Measurements from ENCODE around the gene ZWILCH. TPM values are rescaled to one million over a fixed set of nuclear protein-coding genes. Genes with fewer than 3 reads are reported as not detected.

Gene ZWILCH
- total and polyA plus RNA-seq, 9 of the 15 experiments (the other 6 are each of a cell fraction or from before 2014, with no cell fraction given): 32.8 to 94.2 (median 52.1) TPM

GRCh38 chr15:66587749-66588148 is 82.6 kb downstream of the ZWILCH start:
- FAIRE-seq: no peak
- CTCF ChIA-PET (ENCODE audit: low intra/inter-chr PET ratio): interaction anchor here (0.6 kb wide), 1 partner anchor 1161 kb away, joined by 4 read pairs; no protein-coding TSS in a partner anchor

More at GRCh38 chr15:66587749-66588148, 82.6 kb downstream of the ZWILCH start:
- DNase-seq (ENCODE audit: extremely low read depth in 1 of 4, low spot score in 3 of 4) (no peak), ATAC-seq (no peak)
- peaks cover 90% of the 10 kb centered on the region for H3K79me2 ChIP-seq (ENCODE audit: control insufficient read depth, insufficient read depth, low read length)
- H3K4me1 ChIP-seq (replicated peaks in 1 of 2; ENCODE audit: control insufficient read depth in 2 of 2, insufficient read depth in 2 of 2, low read length in 2 of 2): peaks cover 50 to 57% of the 10 kb centered on the region in 2 experiments
- in situ Hi-C loops (cut with MboI) (no loop called here), intact Hi-C loops (cut with micrococcal nuclease) (loop anchor here (5.0 kb wide), 1 partner anchor 265 kb away; no protein-coding TSS in a partner anchor)
- peak overlapping the region in 1 of 2 experiments; percentile 8; a peak in 1 of 4 replicates for H3K9ac ChIP-seq (ENCODE audit: insufficient read depth in 1 of 2, low read depth in 2 of 2, low read length in 2 of 2)
- peaks cover 81% of the 10 kb centered on the region for H3K36me3 ChIP-seq (ENCODE audit: control insufficient read depth, insufficient read depth, low read length)
- H3K27ac ChIP-seq (ENCODE audit: extremely low read depth, low read depth, low read length): peak overlapping the region; percentile 38; the same call in 1 of the 3 replicates
- no peak overlapping the region for H3K4me3 ChIP-seq
- peaks cover 76% of the 10 kb centered on the region for H4K20me1 ChIP-seq (replicated peaks; ENCODE audit: control insufficient read depth, insufficient read depth, low read length)
- peak overlapping the region; percentile 26; the same call in 1 of the 2 replicates for H3K4me2 ChIP-seq (ENCODE audit: insufficient read depth, low read length)
- H3K9me1 ChIP-seq (ENCODE audit: control insufficient read depth, insufficient read depth, low read length): peaks cover 33% of the 10 kb centered on the region
- POLR2A ChIA-PET: interaction anchor here (1.2 kb wide), 1 partner anchor 13 kb away, joined by 4 read pairs; no protein-coding TSS in a partner anchor
- H2AFZ ChIP-seq (ENCODE audit: low read depth, low read length): no peak overlapping the region
- TF ChIP-seq NUFIP1 (IDR thresholded peaks at IDR 0.05; ENCODE audit: partially characterized antibody): no peak
- no peak for TF ChIP-seq ZNF507 (tag; conservative IDR thresholded peaks at IDR 0.05)
- TF ChIP-seq KDM1A (IDR thresholded peaks at IDR 0.05): no peak
- TF ChIP-seq LEF1 (IDR thresholded peaks at IDR 0.05): no peak
- TF ChIP-seq ZNF384 (IDR thresholded peaks at IDR 0.05; ENCODE audit: low read depth, low read length): no peak
- TF ChIP-seq, protein P1, sequence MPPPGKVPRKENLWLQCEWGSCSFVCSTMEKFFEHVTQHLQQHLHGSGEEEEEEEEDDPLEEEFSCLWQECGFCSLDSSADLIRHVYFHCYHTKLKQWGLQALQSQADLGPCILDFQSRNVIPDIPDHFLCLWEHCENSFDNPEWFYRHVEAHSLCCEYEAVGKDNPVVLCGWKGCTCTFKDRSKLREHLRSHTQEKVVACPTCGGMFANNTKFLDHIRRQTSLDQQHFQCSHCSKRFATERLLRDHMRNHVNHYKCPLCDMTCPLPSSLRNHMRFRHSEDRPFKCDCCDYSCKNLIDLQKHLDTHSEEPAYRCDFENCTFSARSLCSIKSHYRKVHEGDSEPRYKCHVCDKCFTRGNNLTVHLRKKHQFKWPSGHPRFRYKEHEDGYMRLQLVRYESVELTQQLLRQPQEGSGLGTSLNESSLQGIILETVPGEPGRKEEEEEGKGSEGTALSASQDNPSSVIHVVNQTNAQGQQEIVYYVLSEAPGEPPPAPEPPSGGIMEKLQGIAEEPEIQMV (tag; conservative IDR thresholded peaks at IDR 0.05; ENCODE audit: low read depth): no peak
- no peak for TF ChIP-seq SETDB1 (IDR thresholded peaks at IDR 0.05; ENCODE audit: low read length)
- H3K9me3 ChIP-seq (replicated peaks; ENCODE audit: control insufficient read depth, insufficient read depth, low read depth, low read length): no peaks in the 10 kb centered on the region
- 75% methylated on average over 5 of the region's 5 CpGs for WGBS (ENCODE audit: insufficient coverage, low coverage, missing lambda C conversion rate)
- TSS peak; percentile 2 for BruUV-seq (replicated peaks)
- no peaks in the 10 kb centered on the region for H3K27me3 ChIP-seq (ENCODE audit: control insufficient read depth in 2 of 2, insufficient read depth in 2 of 2, low read length in 2 of 2)
